Spleen (tissue), 7 donors: Measurements from ENCODE around the gene CHRNA7.

Experiments used
- POLR2A ChIP-seq, 3 donors: fragments of 450-650 bp; IDR thresholded peaks; one replicate each; pipeline ENCODE4 v1.5.1; 2017; ENCODE audit warnings: antibody characterized with exemption in 3 of 3, mild to moderate bottlenecking in 1 of 3
- POLR2AphosphoS5 ChIP-seq, 3 donors: sonication (generic); formaldehyde crosslinking; IDR thresholded peaks; one replicate each; pipeline ENCODE4 v1.5.1; 2017; ENCODE audit warnings: antibody characterized with exemption in 3 of 3
- TF ChIP-seq, protein P1 (sequence below), 11 experiments: fragments of 200-600 bp in 7 of 11; fragments of 450-650 bp in 4 of 11; sonication (generic) in 4 of 11; IDR thresholded peaks in 8 of 11; conservative IDR thresholded peaks in 3 of 11; 1 replicate in 7 of 11; 2 replicates in 4 of 11; pipeline versions ENCODE4 v1.4.0 to v1.8.0; 2016 to 2021; ENCODE audit warnings: antibody characterized with exemption in 11 of 11, inconsistent platforms in 4 of 11, mild to moderate bottlenecking in 1 of 11
- donor health status: DM: no; HTN: no; CAD: no; lungs with moderate emphysema.
- donor health status: DM: no; HTN: no; CAD: no.
- donor health status: DM: no; HTN: no; CAD: no.

GRCh38 chr15:32042269-32042972, 12.1 kb downstream of the CHRNA7 start:
- TF ChIP-seq POLR2AphosphoS5 (IDR thresholded peaks at IDR 0.05) (no peak), POLR2A (IDR thresholded peaks at IDR 0.05) (no peak)
- TF ChIP-seq, protein P1, sequence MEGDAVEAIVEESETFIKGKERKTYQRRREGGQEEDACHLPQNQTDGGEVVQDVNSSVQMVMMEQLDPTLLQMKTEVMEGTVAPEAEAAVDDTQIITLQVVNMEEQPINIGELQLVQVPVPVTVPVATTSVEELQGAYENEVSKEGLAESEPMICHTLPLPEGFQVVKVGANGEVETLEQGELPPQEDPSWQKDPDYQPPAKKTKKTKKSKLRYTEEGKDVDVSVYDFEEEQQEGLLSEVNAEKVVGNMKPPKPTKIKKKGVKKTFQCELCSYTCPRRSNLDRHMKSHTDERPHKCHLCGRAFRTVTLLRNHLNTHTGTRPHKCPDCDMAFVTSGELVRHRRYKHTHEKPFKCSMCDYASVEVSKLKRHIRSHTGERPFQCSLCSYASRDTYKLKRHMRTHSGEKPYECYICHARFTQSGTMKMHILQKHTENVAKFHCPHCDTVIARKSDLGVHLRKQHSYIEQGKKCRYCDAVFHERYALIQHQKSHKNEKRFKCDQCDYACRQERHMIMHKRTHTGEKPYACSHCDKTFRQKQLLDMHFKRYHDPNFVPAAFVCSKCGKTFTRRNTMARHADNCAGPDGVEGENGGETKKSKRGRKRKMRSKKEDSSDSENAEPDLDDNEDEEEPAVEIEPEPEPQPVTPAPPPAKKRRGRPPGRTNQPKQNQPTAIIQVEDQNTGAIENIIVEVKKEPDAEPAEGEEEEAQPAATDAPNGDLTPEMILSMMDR (IDR thresholded peaks at IDR 0.05 in 8 of 11, conservative IDR thresholded peaks at IDR 0.05 in 3 of 11) = no peak
